ENCODE measurements around the gene BAG2.

Gene BAG2

DNA sequence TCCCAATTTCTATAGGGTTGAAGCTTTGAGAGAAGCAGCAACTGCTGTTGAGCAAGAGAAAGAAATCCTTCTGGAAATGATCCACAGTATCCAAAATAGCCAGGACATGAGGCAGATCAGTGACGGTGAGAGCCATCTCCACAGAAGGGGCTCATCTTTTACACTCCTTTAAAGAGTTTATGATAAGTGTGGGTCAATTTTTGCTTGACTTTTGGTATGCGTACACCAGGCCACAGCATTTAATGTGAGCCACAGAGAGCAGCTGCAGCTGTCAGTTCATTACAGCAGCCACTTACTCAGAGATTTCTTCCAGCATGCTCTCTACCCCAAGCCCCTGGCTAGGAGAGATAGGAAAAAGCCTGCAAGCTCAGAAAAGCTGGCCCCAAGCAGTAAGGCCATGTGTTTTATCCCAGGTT, 9.9 kb downstream of the BAG2 start:
- no peak for DNase-seq (ENCODE audit: low spot score)
- TF ChIP-seq, protein P1, sequence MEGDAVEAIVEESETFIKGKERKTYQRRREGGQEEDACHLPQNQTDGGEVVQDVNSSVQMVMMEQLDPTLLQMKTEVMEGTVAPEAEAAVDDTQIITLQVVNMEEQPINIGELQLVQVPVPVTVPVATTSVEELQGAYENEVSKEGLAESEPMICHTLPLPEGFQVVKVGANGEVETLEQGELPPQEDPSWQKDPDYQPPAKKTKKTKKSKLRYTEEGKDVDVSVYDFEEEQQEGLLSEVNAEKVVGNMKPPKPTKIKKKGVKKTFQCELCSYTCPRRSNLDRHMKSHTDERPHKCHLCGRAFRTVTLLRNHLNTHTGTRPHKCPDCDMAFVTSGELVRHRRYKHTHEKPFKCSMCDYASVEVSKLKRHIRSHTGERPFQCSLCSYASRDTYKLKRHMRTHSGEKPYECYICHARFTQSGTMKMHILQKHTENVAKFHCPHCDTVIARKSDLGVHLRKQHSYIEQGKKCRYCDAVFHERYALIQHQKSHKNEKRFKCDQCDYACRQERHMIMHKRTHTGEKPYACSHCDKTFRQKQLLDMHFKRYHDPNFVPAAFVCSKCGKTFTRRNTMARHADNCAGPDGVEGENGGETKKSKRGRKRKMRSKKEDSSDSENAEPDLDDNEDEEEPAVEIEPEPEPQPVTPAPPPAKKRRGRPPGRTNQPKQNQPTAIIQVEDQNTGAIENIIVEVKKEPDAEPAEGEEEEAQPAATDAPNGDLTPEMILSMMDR (IDR thresholded peaks at IDR 0.05; ENCODE audit: extremely low read depth, insufficient read depth, missing control alignments), result no peak
- in situ Hi-C loops (cut with MboI; ENCODE audit: low pct_unique_long_range_greater_than_20kb, low sequenced_read_pairs, unreplicated experiment), result no loop called here

DNA sequence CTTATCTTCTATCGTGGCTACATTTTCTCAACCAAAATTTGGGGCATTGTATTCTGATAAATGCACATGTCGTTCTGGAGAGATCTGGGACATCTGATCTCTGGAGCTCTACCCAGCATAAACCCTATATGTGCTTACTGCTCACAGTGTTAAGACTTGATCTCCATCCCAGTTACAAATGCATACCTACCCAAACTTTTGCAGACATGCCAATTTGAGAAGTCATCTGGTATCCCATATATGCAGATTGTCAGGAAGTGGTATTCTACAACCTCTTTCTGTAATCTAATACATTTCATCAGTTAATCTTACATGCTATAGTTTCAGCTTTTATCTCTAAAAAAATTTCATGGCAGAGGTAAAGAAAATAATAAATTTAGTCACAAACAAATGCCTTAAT, 11.2 kb downstream of the BAG2 start:
- TF ChIP-seq, protein P1 (IDR thresholded peaks at IDR 0.05; ENCODE audit: extremely low read depth, insufficient read depth, missing control alignments), result no peak
- in situ Hi-C loops (cut with MboI; ENCODE audit: low pct_unique_long_range_greater_than_20kb, low sequenced_read_pairs, unreplicated experiment), result no loop called here
- DNase-seq (ENCODE audit: low spot score), result no peak

DNA sequence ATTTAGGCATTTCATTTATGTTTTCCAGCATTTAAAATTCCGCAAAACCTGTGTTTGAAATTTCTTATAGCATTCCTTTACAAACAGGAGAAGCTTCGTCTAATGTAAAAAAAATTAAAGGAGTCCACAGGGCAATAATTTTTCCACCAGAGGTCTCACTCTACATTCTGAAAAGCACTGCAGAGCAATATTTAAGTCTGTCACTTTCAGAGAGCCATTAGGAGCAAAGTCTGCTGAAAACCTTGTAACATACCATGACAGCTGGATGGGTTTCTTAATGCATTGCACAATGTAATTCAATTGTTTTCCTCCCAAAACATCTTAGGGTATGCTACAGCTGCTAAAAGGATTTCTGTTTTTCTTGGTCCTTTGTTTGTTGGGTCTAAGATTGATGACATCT, 18.0 kb downstream of the BAG2 start:
- no peak for DNase-seq (ENCODE audit: low spot score)
- in situ Hi-C loops (cut with MboI; ENCODE audit: low pct_unique_long_range_greater_than_20kb, low sequenced_read_pairs, unreplicated experiment), result no loop called here
- TF ChIP-seq, protein P1 (IDR thresholded peaks at IDR 0.05; ENCODE audit: extremely low read depth, insufficient read depth, missing control alignments), result peak; percentile 24

DNA sequence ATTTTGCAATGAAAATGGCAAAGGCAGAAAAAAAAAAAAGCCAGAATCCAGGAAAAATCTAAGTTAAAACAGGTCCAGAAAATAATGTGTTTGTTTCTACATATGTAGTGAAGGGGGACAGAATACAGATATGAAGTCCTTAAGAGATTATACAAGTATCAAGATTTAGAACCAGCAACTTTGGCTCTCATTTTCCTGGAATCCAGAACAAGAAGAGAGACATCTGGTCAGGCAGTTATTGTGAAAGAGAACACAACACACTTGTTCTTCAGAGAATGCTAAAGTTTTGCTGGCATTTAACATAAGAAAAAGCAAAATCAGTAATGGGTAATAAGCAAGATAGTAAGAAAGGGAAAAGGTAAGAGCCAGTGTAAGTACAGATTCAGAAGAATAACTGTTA, 21.1 kb downstream of the BAG2 start:
- in situ Hi-C loops (cut with MboI; ENCODE audit: low pct_unique_long_range_greater_than_20kb, low sequenced_read_pairs, unreplicated experiment), result no loop called here
- TF ChIP-seq, protein P1 (IDR thresholded peaks at IDR 0.05; ENCODE audit: extremely low read depth, insufficient read depth, missing control alignments), result no peak
- DNase-seq (ENCODE audit: low spot score), result no peak

DNA sequence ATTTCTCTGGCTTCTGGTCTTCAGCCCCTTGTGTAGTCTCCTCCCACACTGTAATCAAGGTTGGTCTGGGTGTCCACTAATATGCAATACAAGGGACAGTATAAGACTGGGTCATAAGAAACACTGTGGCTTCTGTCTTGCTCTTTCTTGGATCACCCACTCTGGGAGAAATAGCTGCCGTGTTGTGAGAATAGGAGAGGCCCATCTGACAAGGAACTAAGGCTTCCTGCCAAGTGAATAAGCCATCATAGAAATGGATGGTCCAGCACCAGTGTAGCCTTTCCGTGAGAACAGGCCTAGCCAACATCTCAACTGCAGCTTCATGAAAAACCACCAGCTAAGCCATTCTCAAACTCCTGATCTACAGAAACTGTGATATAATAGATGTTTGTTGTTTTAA, 23.3 kb downstream of the BAG2 start:
- in situ Hi-C loops (cut with MboI; ENCODE audit: low pct_unique_long_range_greater_than_20kb, low sequenced_read_pairs, unreplicated experiment), result no loop called here
- TF ChIP-seq, protein P1 (IDR thresholded peaks at IDR 0.05; ENCODE audit: extremely low read depth, insufficient read depth, missing control alignments), result no peak

DNA sequence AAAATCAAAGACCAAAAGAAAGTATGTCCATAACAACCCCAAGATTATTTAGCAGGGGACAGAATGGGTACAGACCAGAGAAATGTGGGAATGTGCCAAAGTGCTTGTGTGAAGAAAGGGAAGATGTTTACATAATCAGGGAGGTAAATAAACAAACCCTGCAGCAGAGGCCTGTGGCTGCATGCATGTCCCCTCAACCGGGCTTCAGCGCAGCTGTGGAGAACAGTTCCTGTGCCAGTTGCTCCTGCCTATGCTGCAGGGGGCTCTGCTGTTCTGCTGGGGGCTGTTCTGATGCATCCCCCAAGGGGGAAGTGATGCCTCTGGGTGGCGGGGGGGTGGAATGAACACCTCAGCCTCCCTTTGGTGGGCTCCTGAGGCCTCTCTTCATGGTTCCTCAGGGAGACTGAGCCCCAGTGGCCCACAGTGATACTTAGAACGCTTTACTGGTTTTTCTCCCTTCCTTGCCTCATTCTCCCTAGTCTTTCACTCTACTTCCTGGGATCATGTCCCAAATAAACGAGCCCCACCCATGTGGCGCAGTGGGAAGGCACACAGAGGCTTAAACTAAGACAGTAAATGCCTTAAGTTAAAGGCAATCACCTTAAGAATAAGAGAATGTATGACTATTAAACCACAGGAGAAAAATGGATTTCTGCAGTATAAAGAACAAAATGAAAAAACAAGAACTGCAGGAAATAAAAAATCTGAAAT, 27.0 kb downstream of the BAG2 start:
- TF ChIP-seq, protein P1 (IDR thresholded peaks at IDR 0.05; ENCODE audit: extremely low read depth, insufficient read depth, missing control alignments), result no peak
- no peak for DNase-seq (ENCODE audit: low spot score)
- in situ Hi-C loops (cut with MboI; ENCODE audit: low pct_unique_long_range_greater_than_20kb, low sequenced_read_pairs, unreplicated experiment), result no loop called here

More for the DNA sequence above, 23.3 kb downstream of the BAG2 start:
- DNase-seq (ENCODE audit: low spot score), result no peak

All from GM13977 (cell line).